Effector memory CD8-positive, alpha-beta T cell (primary cell): ENCODE data around the gene NEURL2.

Experiments
- ATAC-seq: fragments of 150-1000 bp; cut with Tn5 transposase; replicated peaks from 2 replicates; pipeline ENCODE4 v1.10.0; 2021; ENCODE audit warnings: mild to moderate bottlenecking, moderate library complexity
- DNase-seq, 3 experiments: peaks; one replicate each; pipeline ENCODE4 v3.0.0; 2021
- H3K27ac Mint-ChIP-seq, 2 donors: one replicate each; pipeline ENCODE4 v1.8.0; 2022; ENCODE audit warnings: mild to moderate bottlenecking in 2 of 2, mixed read lengths in 2 of 2, moderate library complexity in 2 of 2
- H3K27me3 Mint-ChIP-seq, 2 donors: one replicate each; pipeline ENCODE4 v1.8.0; 2022; ENCODE audit warnings: mixed read lengths in 2 of 2
- H3K36me3 Mint-ChIP-seq: one replicate; pipeline ENCODE4 v1.8.0; 2022; ENCODE audit warnings: mild to moderate bottlenecking, moderate library complexity, mixed read lengths; ENCODE audit not compliant: insufficient read depth
- H3K4me1 Mint-ChIP-seq, 2 donors: one replicate each; pipeline ENCODE4 v1.8.0; 2022; ENCODE audit warnings: low read depth in 2 of 2, mixed read lengths in 2 of 2
- H3K4me3 Mint-ChIP-seq, 2 donors: one replicate each; pipeline ENCODE4 v1.8.0; 2022; ENCODE audit warnings: mild to moderate bottlenecking in 2 of 2, mixed read lengths in 2 of 2, moderate library complexity in 2 of 2
- H3K9me3 Mint-ChIP-seq, 2 donors: one replicate each; pipeline ENCODE4 v1.8.0; 2022; ENCODE audit warnings: mixed read lengths in 2 of 2

NEURL2 gene

GRCh38 chr20:45927071-45927878, 36.3 kb upstream of the NEURL2 start:
- no peaks in the 10 kb centered on the region for H3K4me1 Mint-ChIP-seq
- H3K4me3 Mint-ChIP-seq: no peak overlapping the region
- ATAC-seq (no peak), DNase-seq (no peak)
- peaks cover 0 to 6% of the 10 kb centered on the region in 2 donors for H3K27me3 Mint-ChIP-seq
- no peaks in the 10 kb centered on the region for H3K9me3 Mint-ChIP-seq
- H3K36me3 Mint-ChIP-seq: peaks cover 3% of the 10 kb centered on the region
- peak overlapping the region in 1 of 2 donors; percentile 63 for H3K27ac Mint-ChIP-seq

- Mint-ChIP-seq H3K27ac (no peak overlapping the region), H3K27me3 (peaks cover 5 to 12% of the 10 kb centered on the region in 2 donors), H3K4me3 (no peak overlapping the region), H3K4me1 (no peaks in the 10 kb centered on the region), H3K9me3 (no peaks in the 10 kb centered on the region), H3K36me3 (peaks cover 3% of the 10 kb centered on the region)
- no peak for ATAC-seq
- DNase-seq: no peak
Observed at GRCh38 chr20:45926731-45927070, 35.7 kb upstream of the NEURL2 start.

- Mint-ChIP-seq H3K9me3 (no peaks in the 10 kb centered on the region), H3K27me3 (peaks cover 12 to 19% of the 10 kb centered on the region in 2 donors), H3K27ac (no peak overlapping the region), H3K4me1 (no peaks in the 10 kb centered on the region), H3K36me3 (peaks cover 3% of the 10 kb centered on the region), H3K4me3 (no peak overlapping the region)
- ATAC-seq: no peak
- no peak for DNase-seq
Observed at GRCh38 chr20:45925821-45926506, 35.0 kb upstream of the NEURL2 start.

GRCh38 chr20:45924391-45925261, 33.6 kb upstream of the NEURL2 start:
- Mint-ChIP-seq H3K4me1 (no peaks in the 10 kb centered on the region), H3K27ac (no peak overlapping the region), H3K4me3 (no peak overlapping the region), H3K27me3 (peaks cover 23 to 33% of the 10 kb centered on the region in 2 donors), H3K9me3 (no peaks in the 10 kb centered on the region), H3K36me3 (peaks cover 3% of the 10 kb centered on the region)
- ATAC-seq (no peak), DNase-seq (no peak)

- no peaks in the 10 kb centered on the region for H3K9me3 Mint-ChIP-seq
- H3K27me3 Mint-ChIP-seq: peaks cover 29 to 56% of the 10 kb centered on the region in 2 donors
- no peak overlapping the region for H3K4me3 Mint-ChIP-seq
- H3K27ac Mint-ChIP-seq: no peak overlapping the region
- no peaks in the 10 kb centered on the region for H3K4me1 Mint-ChIP-seq
- ATAC-seq: no peak
- no peaks in the 10 kb centered on the region for H3K36me3 Mint-ChIP-seq
- DNase-seq: no peak
Observed at GRCh38 chr20:45921337-45922189, 30.6 kb upstream of the NEURL2 start.

- H3K4me1 Mint-ChIP-seq: no peaks in the 10 kb centered on the region
- no peaks in the 10 kb centered on the region for H3K9me3 Mint-ChIP-seq
- H3K27ac Mint-ChIP-seq: no peak overlapping the region
- DNase-seq (no peak), ATAC-seq (no peak)
- H3K4me3 Mint-ChIP-seq: no peak overlapping the region
- H3K36me3 Mint-ChIP-seq: no peaks in the 10 kb centered on the region
- peaks cover 29 to 64% of the 10 kb centered on the region in 2 donors for H3K27me3 Mint-ChIP-seq
Observed at GRCh38 chr20:45920462-45921336, 29.7 kb upstream of the NEURL2 start.

GRCh38 chr20:45919542-45920399, 28.8 kb upstream of the NEURL2 start:
- H3K4me3 Mint-ChIP-seq: no peak overlapping the region
- no peaks in the 10 kb centered on the region for H3K9me3 Mint-ChIP-seq
- H3K36me3 Mint-ChIP-seq: no peaks in the 10 kb centered on the region
- DNase-seq: no peak
- H3K27me3 Mint-ChIP-seq: peaks cover 29 to 72% of the 10 kb centered on the region in 2 donors
- ATAC-seq: no peak
- no peaks in the 10 kb centered on the region for H3K4me1 Mint-ChIP-seq
- no peak overlapping the region for H3K27ac Mint-ChIP-seq

- Mint-ChIP-seq H3K36me3 (no peaks in the 10 kb centered on the region), H3K27ac (no peak overlapping the region), H3K27me3 (peaks cover 29 to 72% of the 10 kb centered on the region in 2 donors), H3K4me1 (no peaks in the 10 kb centered on the region), H3K9me3 (no peaks in the 10 kb centered on the region), H3K4me3 (no peak overlapping the region)
- DNase-seq (no peak), ATAC-seq (no peak)
Observed at GRCh38 chr20:45918779-45919537, 27.9 kb upstream of the NEURL2 start.

GRCh38 chr20:45918182-45918737, 27.3 kb upstream of the NEURL2 start:
- H3K27ac Mint-ChIP-seq: no peak overlapping the region
- H3K36me3 Mint-ChIP-seq: no peaks in the 10 kb centered on the region
- H3K9me3 Mint-ChIP-seq: no peaks in the 10 kb centered on the region
- H3K4me1 Mint-ChIP-seq: no peaks in the 10 kb centered on the region
- H3K4me3 Mint-ChIP-seq: no peak overlapping the region
- H3K27me3 Mint-ChIP-seq: peaks cover 29 to 72% of the 10 kb centered on the region in 2 donors
- no peak for ATAC-seq
- no peak for DNase-seq

- peaks cover 29 to 70% of the 10 kb centered on the region in 2 donors for H3K27me3 Mint-ChIP-seq
- H3K4me1 Mint-ChIP-seq: no peaks in the 10 kb centered on the region
- H3K4me3 Mint-ChIP-seq: no peak overlapping the region
- no peaks in the 10 kb centered on the region for H3K9me3 Mint-ChIP-seq
- no peak for ATAC-seq
- no peak for DNase-seq
- no peak overlapping the region for H3K27ac Mint-ChIP-seq
- no peaks in the 10 kb centered on the region for H3K36me3 Mint-ChIP-seq
Observed at GRCh38 chr20:45917790-45918141, 26.8 kb upstream of the NEURL2 start.

- DNase-seq (no peak), ATAC-seq (no peak)
- no peaks in the 10 kb centered on the region for H3K9me3 Mint-ChIP-seq
- H3K27me3 Mint-ChIP-seq: peaks cover 6 to 29% of the 10 kb centered on the region in 2 donors
- H3K27ac Mint-ChIP-seq: no peak overlapping the region
- no peak overlapping the region for H3K4me3 Mint-ChIP-seq
- H3K4me1 Mint-ChIP-seq: peaks cover 11 to 16% of the 10 kb centered on the region in 2 donors
- peaks cover 6% of the 10 kb centered on the region for H3K36me3 Mint-ChIP-seq
Observed at GRCh38 chr20:45913116-45913515, 22.1 kb upstream of the NEURL2 start.
